Measurements from ENCODE around the gene COLEC11.
"Not testable (repeated sequence)": the region's sequence is repeated elsewhere in the genome, so short reads cannot be mapped to it uniquely, and the experiment has no call there.

COLEC11 gene

DNA sequence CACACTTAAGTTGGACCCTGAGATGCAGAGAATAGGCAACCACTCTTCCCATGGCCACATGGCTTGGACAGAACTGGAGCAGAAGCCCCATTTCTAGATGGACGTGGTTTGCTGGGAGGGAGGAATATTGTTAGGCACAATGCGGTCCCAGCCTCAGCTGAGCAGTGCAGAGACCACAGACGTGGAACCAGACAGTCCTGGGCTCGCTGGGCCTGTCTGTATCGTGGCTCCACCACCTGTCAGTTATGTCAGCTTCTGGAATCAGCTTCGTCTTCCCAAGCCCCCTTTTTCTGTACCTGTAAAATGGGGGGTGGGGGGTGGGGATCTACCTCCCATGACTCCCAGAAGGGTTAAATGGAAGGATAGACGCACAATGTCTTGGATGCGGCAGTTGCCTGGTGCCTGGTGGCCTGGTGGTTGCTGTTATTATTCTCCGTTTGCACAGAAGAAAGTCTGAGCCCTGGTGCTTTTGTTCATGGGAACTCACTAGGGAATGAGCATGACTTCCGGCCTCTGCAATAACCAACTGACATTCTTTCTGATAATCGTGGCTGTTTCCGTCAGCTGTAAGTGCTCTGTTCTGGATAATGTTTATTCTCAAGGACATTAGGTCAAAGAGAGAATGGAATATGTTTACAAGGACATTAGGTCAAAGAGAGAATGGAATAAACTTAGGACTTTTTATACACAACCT lies 31.4 kb downstream of the COLEC11 start:
- no peak for DNase-seq

DNA sequence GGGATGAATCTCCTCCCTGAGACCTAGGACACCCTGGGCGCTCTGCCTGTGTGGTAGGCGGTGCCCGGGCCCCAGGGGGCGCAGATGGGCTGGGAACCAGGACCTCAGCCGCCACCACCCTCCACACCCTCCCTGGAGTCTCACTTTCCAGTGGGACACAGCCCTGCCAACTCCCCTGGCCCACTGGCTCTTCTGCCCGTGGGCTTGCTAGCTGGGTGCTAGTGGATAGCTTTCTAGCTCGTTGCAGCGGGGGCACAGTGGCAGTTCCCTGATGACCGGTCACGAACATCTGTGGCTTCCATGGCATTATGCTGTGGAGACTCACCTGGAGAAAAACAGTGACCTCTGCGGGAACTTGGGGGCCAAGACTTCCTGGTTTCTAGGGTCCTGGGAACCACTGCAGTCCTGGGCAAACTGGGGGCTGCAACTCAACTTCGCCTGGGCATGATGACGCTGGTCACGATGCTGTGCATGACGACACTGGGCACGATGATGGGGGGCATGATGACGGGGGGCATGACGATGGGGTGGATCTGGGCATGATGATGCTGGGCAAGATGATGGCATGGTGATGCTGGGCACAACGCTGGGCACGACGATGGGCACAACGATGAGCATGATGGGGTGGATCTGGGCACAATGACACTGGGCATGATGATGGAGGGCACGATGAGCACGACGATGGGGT lies 32.0 kb downstream of the COLEC11 start:
- DNase-seq: no peak

DNA sequence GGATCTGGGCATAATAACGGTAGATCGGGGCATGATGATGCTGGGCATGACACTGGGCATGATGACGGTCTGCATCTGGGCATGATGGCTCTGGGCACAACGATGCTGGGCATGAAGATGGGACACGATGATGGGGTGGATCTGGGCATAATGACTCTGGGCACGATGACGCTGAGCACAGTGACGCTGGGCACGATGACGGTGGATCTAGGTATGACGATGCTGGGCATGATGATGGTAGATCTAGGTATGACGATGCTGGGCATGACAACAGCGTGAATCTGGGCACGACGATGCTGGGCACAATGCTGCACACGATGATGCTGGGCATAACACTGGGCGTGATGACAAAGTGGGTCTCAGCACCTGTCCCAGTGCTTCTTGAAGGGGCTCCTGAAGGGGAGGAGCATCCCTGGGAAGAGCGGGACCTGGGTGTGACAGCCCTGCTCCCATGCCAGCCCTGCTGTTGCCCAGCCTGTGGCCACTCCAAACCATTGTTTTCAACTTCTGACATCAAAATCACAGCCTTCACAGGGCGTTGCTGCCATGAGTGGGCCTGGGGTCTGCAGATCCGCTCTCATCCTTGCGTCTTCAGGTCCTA lies 32.7 kb downstream of the COLEC11 start:
- no peak for DNase-seq

DNA sequence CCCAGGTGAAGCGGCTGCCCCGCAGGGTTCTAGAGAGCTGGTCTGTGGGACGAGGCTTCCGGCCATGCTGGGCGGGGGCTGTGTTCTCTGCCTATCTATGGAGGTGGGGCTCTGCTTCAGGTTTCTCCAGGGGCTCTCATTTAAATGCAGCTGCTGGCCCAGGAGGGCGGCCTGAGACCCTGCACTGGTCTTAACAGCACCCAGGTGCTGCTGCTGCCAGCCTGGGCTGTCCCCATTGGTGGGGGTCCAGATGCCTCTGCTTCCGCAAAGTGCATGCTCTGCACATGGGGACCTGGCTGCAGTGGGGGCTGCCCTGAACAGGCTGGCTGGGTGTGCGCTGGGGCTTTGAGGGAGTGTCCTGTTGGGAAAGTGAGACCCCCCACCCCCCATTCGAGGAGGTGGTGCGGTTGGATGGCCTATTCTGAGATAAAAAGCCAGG lies 33.3 kb downstream of the COLEC11 start:
- DNase-seq: no peak

DNA sequence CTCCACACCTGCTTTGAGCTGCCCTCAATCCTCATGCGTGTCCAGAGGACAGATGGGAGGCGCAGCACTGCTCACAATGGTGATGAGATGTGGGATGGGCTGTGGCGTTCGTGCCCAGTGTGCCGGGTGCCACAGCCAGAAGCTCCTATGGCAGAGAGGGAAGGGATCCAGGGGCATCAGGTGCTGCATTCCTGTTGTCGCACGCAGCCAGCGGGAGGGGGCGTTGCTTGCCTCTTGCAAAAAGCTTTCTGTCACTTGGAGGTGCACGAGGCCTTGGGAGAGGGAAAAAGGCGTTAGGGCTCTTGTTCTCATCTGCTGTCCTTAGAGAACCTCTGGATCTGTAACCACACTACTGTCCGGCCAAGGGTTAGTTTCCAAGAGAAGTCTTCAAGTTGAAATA lies 33.9 kb downstream of the COLEC11 start:
- DNase-seq: no peak

DNA sequence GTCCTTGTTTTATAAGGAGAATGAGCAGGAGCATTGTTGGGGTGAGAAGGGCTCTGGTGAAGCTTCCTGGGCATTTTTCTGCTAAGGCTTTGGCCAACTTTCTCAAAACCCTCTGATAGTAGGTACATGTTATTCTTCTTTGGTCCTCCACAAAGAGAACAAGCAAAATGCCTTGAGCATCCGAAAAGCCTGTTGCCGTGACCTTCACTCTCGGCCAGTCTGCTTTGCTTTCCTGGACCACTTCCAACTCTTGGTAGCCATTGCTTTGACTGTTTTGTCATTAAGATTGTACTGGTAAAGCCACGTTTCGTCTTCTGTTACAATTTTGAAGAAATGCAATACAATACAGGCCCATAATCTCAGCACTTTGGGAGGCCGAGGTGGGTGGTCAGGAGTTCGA lies 35.7 kb downstream of the COLEC11 start:
- DNase-seq: no peak

DNA sequence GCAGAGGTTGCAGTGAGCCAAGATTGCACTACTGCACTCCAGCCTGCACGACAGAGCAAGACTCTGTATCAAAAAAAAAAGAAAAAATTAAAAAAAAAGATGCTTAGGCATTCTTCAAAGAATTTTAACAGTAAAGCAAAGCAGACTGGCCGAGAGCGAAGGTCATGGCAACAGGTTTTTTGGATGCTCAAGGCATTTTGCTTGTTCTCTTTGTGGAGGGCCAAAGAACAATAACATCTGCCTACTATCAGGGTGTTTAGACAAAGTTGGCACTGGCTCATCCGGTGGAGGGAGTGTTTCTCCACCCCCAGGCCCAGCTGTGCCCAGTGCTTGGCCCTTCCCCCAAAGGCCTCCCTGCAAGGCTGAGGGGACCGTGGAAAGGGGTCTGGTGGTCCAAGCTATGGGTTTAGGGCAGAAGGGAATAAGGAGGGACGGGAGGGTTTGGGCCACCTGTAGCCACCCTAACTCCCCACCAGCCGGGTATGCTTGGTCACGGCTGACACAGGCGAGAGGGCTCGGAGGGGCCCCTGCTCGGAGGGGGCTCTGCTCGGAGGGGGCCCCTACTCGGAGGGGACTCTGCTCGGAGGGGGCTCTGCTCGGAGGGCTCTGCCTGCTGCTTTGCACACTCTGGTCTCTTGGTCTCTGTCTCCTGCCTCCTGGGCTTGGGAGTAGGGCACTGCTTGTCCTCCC lies 36.4 kb downstream of the COLEC11 start:
- DNase-seq: no peak

DNA sequence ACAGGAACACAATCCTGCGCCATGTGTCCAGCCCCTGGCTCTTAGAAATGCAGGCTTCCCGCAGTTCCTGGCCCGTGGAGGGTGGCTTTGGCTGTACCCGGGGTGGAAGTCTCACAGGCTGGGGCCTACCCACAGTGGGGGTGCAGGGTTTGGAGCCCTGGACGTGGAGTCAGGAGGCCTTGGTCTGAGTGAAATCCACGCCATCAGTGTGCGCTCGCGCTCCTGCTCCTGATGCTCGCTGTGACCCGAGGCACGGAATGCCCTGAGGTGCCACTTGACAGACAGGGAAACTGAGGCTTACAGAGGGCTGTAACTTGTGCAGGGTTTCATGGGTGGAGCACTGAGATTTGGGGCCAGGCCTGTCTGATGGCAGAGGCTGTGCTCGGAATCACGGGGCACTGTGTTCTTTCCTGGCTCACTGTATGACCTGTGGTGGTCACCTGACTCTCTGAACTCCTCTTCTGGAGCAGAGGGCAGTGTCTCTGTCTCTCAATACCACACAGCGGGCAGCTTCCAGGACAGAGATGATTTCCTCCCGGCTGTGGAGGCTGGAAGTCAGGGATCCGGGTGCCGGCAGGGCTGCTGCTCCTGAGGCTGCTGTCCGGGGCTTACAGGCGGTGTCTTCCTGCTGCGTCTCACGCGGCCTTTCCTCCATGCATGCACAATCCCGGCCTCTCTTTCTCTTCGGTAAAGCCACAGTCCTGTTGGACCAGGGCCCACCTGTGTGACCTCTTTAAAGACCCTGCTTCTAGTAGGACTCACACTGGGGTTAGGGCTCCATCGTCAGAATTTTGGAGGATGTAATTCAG lies 37.1 kb downstream of the COLEC11 start:
- DNase-seq: no peak

DNA sequence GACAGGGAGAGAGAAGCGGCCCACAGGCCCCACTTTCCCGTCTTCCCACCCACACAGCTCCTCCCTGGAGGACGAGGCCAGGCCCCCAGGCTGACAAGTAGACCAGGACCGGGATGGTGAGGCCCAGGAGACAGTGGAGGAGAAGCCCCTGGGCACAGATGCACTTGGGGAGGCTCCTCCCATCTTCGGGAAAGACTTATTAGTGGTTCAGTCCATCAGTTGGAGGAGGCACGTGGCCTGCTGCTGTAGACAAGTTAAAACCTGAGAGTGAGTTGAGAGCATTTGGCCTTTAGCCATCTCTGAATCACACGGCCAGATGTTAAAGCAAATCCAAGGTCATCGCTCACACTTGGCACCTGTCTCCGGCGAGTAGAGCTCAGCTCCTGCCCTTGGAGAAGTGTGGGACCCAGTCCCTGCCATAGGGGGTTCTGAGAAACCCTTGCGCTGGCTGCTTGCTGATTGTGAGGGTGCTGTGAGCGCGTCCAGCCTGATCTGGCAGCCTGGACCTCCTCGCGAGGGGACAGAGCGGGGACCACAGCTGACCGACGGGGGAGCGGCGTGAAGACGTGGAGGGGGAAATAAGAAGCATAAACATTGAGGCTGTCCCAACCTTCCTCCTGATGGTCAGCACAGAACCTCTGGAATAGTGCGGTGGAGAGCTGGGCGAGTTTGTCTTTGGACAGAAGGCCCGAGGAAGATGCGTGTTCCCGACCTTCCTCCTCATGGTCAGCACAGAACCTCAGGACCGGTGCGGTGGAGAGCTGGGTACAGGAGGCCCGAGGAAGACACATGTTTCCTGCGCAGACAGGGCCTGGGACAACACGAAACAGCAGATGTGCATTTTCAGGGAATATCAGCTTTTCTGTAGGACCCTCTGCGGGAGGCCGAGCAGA lies 38.4 kb downstream of the COLEC11 start:
- DNase-seq: peak; percentile 58

DNA sequence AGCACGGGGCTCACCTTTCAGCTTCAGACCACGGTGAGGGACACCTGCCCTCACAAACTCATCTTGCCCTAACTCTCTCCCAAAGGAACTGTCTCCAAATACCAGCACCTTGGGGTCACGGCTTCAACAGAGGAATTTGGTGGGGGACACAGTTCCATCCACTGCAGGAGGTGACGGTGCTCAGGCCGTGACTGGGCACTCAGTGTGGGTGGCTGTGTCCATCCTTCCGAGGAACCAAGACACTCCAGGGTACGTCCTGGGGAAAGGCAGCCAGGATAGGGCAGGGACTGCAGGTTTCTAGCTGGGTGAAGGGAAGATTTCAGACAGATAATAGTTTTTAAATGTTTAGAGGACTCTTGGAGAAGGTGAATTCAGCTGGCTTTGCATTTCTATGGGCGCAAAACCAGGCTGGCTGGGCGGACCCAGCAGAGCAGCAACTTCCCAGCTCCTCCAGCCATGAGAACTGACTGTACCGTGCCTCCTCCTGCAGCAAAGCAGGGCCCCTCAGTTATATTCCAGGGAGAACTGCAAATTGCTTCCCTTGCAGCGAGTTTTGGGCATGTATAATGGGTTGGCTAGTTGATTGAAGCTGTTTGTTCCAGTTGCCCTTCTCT lies 39.2 kb downstream of the COLEC11 start:
- no peak for DNase-seq

DNA sequence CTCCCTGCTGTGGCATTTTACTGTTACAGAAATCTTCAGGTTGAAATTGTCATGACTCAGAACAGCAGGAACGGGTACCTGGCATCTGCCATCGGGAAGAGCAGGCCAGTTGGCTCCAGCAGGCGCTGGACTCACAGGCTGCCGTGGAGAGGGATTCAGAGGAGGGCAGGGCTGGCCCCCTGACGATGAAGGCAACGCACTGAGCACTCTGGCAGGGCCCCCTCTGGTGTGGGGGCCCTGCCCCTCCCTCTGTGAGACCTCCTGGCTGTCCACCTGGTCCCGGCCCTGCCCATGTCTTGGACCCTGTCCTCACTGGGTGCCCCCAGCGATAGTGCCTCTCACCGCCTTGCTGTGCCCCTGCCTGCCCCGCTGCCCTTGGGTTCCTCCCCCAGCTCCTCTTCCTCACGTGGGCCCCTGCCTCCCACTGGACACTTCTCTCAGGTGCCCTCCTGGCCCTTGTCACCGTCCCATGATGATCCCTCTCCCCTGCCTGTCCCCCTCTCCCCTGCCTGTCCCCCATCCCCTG lies 39.7 kb downstream of the COLEC11 start:
- DNase-seq: no peak

DNA sequence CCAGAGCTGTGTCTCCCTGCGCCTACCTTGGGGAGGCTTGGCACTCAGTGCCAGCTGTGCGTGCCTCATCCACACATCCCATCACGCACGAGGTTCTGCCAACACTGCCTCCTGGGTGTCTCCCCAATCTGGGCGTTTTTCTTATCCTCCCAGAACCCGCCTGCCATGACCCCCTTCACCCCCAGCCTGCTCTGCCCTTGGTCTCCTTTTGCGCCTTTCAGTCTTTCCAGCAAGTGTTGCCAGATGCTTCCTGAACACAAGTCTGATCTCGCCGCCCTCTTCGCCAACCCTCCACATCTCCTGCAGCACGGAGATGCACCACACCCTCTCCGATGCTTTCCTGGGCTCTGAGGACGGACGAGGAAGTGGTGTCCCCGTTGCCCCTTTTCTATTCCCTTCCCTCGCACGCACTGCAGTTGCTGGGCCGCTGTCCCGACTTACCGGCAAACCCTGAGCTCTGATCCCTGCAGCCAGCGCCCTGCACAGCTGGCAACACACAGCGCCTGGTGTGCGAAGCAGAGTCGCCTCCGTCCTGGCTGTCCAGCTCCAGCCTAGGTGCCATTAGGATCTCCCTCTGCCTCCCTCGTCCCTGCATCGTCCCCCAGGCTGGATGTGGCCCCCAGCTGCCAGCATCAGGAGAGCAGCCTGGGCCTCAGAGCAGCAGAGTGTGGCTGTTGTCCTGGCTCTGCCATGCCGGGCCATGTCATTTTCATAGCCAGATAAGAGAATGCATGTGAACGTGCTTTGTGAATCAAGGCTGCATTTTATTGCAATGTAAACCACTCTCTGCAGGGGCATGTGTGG lies 40.5 kb downstream of the COLEC11 start:
- no peak for DNase-seq

DNA sequence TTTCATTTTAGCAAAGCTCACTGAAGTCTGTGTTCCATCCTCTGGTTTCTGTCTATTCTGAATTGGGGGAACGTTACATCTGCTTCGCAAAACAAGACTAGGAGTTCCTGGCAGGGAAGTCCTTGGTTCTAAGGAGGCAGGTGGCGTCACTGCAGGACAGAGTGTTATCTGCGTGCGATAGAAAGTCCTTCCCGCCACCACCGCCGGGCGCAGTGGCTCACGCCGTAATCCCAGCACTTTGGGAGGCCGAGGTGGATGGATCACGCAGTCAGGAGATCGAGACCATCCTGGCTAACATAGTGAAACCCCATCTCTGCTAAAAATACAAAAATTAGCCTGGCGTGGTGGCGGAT lies 41.0 kb downstream of the COLEC11 start:
- not testable (repeated sequence) for DNase-seq

DNA sequence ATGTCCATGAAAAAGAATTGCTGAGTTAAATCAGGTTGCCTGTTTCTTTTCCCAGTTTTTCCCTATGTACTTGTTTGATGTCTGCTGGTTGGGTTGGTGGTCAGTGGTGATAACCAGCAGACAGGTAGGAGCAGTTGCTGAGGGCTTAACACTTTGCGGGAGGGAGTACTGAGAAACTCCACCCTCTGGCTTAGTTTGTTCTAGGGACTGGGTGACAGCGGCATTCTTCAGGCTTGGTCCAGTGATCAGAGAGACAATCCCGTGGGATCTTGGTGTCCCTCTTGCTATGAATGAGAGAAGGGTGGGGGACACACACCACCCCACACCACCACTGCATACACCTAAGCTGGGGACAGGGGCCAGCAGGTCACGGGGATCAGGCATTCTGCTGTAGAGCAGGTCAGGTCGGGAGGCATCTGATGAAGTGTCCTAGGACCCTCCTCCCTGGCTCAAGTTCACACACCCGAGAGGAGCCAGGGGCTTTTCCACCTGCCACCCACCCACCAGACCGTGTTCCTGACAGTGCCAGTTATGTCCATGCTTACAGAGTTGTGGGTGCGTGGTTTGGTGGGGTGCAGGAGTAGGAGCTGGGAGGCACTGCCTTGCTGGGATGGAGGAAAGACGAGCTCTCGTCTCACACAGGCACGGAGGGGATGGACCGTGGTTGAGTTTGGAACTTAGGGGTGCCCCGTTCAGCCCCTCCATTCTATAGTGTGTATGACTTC lies 41.8 kb downstream of the COLEC11 start:
- DNase-seq: no peak

DNA sequence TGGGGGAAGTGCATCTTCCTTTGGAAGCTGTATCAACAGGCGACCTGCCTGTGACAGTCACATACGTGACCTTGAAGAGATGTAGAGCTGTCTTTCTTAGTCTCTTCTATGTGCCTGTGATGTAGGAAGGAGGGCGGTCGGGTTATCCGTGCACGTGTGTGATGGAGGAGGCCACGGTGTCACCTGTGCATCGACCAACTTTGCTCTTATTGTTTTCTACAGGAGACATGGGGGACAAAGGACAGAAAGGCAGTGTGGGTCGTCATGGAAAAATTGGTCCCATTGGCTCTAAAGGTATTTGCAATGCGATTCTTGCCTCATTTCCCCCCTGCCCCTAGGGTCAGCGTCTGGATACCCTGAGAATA lies 42.4 kb downstream of the COLEC11 start:
- DNase-seq: no peak

DNA sequence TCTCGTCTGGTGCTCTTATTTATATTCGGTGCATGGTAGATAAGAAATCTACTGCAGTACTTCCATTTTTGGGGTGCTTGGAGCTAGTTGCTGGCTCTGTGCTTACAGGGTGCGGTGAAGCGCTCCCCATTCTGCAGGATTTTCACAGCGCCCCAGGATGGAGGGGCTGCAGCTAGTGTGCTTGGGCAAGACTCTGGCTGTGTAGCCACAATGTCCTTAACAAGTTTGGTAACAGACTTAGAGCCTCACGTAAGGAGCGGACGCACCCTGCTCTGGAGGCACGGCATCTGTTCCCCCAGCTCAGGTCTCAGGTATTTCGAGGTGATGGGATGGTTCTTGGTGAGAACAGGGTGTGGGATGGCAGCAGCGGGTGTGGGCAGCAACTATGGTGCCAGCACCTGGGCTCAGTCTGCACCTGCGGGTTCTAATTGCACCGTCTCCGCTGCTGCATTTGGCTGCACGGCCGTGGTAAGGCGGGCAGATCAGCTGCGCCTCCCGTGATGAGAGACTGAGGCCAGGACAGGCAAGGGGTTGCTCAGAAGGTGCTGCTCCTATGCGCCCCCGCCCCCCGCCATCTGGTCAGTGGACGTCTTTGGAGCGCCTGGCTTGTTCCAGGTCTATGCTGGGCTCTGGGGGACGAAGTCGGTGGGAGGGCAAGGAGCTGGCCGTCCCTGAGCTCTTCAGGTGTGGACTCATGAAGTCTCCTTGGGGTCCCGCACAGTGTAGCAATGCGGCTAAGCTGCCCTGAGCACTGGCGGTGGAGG lies 43.0 kb downstream of the COLEC11 start:
- no peak for DNase-seq

DNA sequence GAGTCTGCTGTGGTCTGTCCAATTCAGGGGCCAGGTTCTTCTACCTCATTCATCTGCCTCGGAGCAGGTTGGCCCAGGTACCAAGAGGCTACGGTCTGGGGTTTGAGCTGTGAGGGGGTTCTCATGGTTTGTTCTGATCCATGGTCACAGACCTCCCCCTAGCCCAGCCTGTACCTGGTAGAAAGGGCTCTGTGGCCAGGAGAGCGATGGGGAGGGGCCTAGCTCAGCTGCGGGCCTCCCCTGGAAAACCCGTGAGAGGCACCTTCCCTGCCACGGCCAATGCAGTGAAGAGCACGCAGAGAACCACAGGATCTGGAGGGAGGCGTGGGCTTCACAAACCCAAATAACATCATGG lies 43.5 kb downstream of the COLEC11 start:
- no peak for DNase-seq

DNA sequence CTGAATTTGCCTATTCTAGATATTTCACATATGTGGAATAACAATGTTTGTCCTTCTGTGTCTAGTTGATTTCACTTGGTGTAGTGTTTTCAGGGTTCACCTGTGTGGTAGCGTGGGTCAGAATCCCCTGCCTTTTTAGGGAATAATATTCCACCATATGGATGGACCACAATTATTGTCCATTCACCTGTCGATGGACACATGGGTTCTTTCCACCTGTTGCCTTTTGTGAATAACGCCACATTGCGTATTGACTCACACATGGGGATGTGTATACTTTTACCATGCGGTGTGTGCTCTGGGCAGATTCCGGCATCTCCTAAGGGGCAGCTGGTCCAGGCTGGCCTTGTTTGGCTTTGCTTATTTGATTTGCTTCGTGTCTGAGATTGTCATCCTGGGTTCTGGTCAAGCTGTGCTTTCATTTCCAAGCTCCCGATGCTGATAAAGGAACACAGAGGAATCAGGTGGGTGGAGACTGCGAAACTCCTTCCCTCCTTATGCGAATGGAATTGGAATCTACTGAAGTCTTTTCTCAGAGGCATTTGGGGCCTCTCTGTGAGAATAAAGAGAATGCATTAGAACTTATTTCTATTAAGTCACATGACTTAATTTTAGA lies 44.2 kb downstream of the COLEC11 start:
- DNase-seq: no peak

DNA sequence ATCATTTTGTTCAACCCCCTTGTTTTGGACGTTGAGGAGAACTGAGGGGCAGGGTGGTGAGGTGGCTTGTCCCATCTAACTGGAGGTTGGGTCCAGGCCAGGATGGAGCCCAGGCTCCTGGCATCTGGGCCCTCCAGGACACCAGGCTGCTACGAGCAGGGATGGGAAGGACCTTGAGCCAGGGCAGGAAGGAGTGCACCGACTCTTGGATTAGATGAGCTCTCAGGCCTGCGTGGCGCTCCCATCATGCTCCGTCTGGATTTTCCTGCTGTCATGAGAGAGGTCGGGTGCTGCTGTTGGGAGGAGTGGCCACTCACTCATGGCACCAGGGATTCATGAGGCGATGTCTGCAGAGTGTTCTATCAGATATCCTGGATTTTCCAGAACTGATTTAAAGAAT lies 44.7 kb downstream of the COLEC11 start:
- DNase-seq: no peak

Data from NCI-H2029 (cell line).